Activated CD8-positive, alpha-beta memory T cell treated with anti-CD3 and anti-CD28 coated beads, Interleukin-2, amount 50 U/mL, for 48 hours (primary cell): ENCODE data around the gene PRR7.

Source experiments
- DNase-seq: peaks from one replicate; pipeline ENCODE4 v3.0.0-alpha.2; 2020

The PRR7 gene

DNA sequence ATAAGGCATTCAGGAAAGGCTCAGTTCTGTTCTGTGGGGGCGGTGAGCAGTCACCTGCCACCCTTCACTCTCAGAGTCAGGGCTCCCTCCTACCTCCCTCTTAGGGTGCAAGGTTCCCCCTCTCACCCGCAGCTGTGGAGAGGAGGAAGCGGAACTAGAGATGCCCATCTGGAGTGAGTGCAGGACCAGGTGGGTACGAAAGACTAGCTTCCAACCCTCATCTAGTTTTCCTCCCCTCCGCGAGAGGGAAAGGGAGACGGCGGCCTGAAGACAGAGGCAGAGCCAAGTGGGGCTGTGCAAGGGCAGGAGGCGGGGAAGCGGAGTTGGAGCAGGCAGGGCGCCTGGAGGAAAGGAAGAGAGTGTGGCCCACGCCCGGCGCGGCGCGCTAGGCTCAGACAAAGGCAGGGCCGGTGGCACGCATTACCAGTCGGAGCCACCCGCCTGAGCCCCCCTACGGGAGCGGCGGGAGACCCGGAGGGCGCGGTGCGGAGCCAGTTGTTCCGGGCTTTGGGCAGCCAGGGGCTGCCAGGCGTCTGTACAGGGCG lies 7.3 kb downstream of the PRR7 start:
- DNase-seq, result no peak

- DNase-seq, result peak; percentile 100
Measured at GRCh38 chr5:177454397-177455035, 7.9 kb downstream of the PRR7 start.

DNA sequence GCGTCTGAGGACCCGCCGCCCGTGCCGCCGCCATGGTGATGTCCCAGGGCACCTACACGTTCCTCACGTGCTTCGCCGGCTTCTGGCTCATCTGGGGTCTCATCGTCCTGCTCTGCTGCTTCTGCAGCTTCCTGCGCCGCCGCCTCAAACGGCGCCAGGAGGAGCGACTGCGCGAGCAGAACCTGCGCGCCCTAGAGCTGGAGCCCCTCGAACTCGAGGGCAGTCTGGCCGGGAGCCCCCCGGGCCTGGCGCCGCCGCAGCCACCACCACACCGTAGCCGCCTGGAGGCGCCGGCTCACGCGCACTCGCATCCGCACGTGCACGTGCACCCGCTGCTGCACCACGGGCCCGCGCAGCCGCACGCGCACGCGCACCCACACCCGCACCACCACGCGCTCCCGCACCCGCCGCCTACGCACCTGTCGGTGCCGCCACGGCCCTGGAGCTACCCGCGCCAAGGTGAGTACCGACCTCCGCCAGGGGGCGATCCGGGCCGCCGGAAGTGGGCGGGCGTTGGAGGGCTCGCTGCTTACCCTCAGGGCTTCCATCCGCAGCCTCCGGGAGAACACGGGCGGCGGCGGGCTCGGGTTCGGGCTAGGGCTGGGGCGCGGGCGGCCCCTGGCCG lies 8.5 kb downstream of the PRR7 start:
- peak; percentile 98 for DNase-seq

- DNase-seq, result peak; percentile 99
Measured at GRCh38 chr5:177455661-177456590, 9.3 kb downstream of the PRR7 start.

DNA sequence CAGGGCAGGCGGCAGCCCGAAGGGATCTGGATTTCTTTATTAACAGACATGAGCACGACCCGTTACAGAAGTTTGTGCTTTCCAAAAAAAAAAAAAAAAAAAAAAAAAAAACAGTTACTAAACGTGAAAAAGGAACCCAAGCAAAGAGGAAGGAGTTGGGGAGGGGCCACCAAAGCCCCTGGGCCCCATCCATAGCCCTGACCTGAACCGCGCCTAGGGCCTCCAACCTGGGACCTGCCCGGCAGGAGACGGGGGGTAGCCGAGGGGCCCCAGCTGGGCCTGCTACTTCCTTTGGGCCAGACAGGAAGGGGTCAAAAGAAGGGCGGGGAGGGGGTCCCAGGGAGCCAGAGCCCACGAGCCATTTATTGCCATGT lies 10.0 kb downstream of the PRR7 start:
- DNase-seq, result no peak

DNA sequence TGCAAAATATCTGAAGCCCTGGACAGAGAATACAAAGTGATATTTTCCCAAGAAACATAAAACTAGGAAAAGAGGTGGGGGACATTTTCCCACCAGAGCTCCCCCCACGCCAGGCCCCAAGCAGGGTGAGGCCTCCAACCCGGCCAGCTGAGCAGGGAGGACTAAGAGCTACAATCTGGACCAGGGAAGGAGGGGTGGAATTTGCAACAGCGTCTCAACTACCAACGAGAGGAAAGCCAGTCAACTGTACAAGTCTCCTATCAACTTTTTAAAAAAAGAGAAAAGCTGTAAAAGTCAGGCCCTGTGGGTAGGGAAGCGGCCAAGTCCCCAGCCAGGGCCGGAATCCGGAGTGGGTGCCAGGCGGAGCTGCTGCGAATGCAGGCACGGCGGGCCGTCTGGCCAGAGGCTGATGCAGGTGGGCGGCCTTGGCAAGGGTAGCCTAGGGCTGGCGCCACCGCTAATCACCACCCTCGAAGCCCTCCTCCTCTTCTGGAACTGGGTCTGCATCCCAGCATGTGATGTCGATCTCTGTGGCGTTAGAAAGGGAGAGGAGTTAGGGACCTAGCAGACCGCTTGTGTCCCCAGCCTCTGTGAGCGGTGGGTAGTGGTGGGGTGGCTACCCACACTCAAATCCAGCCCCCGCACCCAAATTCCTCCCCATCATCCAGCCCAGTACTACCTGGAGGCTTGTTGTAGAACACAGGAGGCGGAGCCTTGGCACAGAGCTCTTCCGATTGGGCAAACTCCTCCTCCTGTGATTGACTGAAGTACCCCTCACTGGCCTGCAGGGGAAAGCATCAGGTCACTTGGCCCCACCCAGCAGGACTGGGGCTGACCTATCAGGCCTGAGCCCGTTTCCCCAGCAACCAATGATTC lies 10.6 kb downstream of the PRR7 start:
- DNase-seq, result no peak

- no peak for DNase-seq
Measured at GRCh38 chr5:177457852-177458681, 11.5 kb downstream of the PRR7 start.

DNA sequence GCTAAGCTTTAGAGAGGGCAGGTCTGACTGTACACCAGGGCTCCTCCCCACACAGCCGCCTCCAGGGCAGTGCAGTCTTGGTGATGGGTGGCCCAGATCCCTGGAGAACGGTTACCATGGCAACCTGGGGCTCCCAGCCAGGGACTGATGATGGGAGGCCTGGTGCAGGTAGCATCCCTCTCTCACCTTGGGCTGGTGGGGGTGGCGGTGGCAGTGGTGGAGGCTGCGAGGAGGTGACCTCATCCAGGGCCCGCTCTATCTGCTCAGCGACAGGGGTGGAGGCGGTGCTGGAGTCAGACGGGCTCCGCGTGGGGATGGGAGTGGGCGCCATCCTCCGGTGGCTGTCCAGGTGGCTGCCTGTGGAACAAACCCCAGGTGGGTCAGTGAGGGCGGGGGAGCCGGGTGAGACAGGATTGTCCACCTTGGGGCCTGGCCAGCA lies 12.3 kb downstream of the PRR7 start:
- no peak for DNase-seq

DNA sequence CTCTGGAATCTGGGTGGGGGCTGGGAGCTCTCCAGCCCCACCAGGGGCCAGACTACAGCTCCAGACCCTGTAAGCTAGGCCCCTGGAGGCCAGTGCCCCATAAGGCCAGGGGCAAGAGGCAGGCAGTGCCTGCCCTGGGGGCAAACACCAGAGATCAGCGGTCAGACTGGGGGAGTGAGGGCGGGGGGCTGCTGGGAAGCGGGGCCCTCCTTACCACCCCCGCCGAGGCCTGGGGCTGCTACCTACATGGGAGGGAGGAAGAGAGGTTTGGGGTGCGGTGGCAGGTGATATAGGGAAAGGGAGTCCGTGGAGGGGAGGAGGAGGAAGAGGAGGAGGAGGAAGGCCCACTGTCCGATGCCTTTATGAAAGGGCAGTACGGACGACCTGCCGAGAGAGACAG lies 12.7 kb downstream of the PRR7 start:
- DNase-seq, result no peak

DNA sequence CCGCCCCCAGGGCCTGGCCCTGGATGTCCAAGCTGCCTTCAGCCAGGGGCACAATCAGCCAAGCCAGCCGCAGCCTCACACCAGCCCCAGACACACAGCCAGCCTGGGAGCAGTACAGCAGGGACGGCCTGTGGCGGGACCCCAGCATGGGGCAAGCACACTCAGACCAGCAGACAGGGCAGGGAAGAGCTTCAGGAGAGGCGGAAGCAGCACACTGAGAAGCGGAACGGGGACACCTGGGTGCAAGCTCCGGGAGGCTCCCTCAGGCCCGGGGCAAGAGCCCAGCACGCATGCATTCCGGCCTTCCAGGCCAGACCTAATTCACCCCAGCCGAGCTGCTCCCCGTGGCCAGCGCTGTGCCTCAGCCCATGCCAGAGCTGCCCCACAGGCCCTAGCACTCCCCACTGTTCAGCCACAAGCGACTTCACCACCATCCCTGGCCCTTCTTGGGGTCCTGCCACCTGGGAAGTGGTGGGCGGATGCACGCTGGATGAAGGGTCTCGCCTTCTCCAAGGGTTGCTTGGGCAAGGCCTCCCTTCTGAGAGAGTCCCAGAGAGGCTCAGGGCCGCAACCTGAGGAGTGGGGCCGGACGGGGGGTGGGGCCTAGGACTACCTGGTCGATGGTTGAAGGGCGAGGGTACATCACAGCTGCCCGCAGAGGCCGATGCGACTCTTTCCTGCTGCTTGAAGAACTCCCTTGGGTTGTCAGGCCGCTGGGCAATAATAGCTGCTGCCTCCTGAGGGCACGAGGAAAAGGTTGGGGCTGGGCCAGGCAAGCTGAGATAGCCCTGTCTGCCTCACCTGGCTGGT lies 13.4 kb downstream of the PRR7 start:
- no peak for DNase-seq

DNA sequence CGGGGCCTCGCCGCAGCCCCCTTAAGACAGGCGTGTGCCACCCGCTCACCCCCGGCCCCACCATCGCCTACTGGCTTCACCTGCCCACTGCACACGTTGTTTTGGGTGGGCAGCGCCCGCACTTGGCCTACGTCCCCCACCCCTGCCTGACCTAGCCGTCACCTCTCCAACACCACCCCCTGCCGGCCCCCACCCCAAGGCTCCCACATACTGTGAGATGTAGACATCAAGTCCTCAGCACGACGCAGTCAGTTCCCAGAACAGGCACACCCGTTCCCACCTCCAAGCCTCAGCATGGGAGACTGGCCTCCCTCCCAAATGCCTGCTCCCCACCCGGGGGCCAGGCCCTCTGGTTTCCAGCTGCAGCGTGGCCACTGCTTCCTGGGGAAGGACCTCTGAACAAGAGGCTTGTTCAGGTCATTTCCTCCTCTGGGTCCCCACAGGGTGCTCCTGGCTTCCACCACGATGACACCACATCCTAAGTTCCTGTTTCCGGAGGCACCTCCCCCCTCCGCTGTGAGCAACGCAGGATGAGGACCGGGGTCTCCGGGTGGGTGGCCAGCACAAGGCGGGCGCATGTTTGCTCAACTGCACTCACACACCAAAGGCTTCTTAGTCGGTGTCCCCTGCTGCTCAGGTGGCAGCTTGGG lies 15.5 kb downstream of the PRR7 start:
- no peak for DNase-seq

DNA sequence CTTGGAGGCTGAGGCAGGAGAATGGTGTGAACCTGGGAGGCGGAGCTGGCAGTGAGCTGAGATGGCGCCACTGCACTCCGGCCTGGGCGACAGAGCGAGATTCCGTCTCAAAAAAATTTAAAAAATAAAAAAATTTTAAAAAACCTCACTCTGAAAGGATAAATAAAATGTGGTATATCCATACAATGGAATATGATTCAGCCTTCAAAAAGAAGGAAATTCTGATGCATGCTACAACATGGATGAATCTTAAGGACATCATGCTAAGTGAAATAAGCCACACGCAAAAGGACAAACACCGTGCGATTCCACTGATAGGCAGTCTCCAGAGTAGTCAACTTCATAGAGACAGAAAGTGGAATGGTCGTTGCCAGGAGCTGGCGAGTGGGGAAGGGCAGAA lies 18.4 kb downstream of the PRR7 start:
- no peak for DNase-seq

DNA sequence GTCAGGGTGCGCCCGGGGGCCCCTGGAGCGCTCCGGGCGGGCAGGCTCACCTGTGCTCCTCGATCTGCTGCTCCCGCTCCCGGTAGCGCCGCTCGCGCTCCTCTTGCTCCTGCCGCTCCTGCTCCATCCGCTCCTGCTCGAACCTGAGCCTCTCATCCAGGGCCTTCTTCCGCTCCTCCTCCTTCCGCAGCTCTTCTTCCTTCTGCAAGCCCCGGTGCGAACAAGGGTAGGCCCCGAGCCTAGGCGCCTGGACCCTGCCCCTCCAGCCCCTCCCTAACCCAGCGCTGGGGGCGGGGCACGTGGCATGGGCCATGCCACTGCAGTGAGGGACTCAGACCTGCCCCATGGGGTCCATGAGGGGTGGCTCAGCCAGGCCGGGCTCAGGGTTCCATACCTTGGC lies 20.2 kb downstream of the PRR7 start:
- DNase-seq, result no peak

DNA sequence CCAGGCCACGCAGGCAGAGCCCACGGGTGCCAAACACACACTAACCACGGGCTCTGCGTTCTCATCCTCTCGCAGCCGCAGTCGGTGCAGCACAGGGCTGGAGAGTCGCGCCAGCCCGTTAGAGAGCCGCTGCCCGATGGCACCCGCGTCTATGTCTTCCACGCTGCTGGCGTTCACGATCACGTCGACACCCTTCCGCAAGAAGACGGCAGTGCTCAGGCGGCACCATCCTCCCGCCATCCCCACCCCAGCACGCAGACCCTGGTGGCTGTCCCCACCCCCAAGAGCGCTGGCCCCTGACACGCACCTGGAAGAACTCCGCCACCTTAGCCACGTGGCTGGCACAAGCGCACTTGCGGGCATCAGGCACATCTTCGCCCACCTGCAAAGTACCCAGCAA lies 20.8 kb downstream of the PRR7 start:
- DNase-seq, result no peak

DNA sequence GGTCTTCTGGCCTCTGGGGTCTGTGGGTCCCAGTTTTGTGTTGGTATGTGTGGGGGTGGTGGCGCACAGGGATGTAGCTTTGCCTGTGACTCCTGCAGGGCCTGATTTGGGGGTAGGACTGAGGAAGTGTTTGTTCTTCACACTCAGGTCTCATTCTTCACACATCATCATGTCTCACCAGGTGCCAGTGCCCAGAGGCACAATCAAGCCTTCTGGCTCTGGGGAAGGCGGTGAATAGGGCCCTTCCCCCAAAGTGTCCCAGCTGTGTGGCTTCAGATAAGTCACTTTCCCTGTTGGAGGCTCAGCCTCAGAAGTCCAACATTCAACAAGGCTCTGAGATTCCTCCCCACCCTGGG lies 21.7 kb downstream of the PRR7 start:
- no peak for DNase-seq

DNA sequence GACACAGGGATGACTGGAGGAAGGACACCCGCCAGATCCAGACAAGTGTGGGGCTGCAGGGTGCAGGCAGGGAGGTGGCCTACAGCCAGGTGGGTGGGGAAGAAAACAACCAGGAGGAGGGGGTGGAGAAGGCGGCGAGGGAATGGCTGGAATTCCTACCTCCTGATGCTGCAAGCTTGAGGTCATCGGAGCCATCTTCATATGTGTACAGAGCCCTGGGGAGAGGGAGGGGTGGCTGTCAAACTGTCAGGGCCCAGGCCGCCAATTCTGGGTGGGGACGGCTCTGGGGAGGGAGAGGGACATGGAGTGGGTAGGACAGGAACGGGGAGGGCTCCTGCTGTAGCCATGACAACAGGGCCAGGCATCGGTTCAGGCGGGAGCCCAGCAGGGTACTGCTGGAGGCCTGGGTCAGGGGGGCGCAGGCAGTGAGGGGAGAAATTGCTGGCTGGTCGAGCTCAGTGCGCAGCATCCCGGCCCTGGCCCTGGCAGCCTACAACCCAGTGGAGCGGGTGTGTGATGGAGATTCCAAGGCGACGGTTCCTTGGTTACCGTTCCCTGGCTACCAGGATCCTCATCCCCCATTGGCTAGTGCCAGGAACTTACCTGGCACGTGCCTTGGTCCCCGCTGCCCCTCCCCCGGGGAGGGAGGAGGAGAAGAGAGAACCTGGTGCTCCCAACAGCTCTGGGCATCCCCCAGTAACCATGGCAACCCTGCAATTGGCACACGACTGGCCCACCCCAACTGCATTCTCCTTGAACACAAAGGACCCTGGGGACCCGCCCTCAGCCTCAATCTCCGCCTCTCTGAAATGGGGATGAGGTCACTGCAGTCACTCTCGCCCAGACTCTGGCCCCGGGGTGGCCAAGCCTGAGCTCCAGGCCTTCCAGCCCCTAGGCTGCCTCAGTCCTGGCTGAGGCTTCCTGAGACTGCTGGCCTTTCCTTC lies 22.3 kb downstream of the PRR7 start:
- no peak for DNase-seq

DNA sequence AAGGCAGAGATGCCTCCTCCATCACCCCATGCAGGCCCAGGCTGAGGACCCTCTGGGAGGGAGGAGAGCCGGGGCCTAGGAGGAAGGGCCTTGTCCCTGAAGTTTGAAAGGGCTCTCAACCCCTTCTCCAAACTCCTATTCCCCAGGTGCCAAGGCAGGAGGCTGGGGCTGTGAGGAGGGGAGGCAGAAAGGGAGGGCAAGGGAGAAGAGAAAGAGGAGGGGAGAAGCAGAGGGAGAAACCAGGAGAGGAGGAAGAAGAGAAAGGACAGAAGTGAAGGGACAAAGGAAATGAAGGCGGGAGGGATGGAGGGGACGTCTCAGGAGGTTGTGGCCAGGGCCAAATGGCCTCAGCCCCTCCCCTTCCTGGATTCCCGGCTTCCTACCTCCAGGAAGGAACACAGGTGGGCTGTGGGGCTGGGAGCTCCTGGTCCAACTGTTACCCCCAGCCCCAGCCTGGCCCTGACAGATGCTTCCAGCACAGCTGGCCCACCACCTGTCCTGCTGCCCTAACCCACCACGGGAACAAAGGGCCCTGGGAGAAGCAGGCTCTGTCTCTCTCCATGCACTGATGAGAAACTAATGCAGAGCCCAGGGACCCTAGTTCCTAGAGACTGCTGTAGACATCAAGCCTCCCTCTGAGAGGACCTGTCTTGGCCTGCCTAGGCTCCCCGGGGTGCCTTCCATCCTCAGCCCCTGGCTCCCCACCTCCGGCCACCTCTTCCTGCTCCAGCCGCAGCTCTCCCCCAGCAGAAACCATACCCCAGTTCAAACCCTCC lies 23.3 kb downstream of the PRR7 start:
- DNase-seq, result no peak
